Spleen (tissue), 7 donors: Measurements from ENCODE around the gene PARVG.

ENCODE experiments used
- CTCF ChIP-seq, 11 experiments: fragments of 200-600 bp in 7 of 11; fragments of 450-650 bp in 4 of 11; sonication (generic) in 4 of 11; IDR thresholded peaks in 8 of 11; conservative IDR thresholded peaks in 3 of 11; 1 replicate in 7 of 11; 2 replicates in 4 of 11; pipeline versions ENCODE4 v1.4.0 to v1.8.0; 2016 to 2021; ENCODE audit warnings: antibody characterized with exemption in 11 of 11, inconsistent platforms in 4 of 11, mild to moderate bottlenecking in 1 of 11
- POLR2A ChIP-seq, 3 donors: fragments of 450-650 bp; IDR thresholded peaks; one replicate each; pipeline ENCODE4 v1.5.1; 2017; ENCODE audit warnings: antibody characterized with exemption in 3 of 3, mild to moderate bottlenecking in 1 of 3
- POLR2AphosphoS5 ChIP-seq, 3 donors: sonication (generic); formaldehyde crosslinking; IDR thresholded peaks; one replicate each; pipeline ENCODE4 v1.5.1; 2017; ENCODE audit warnings: antibody characterized with exemption in 3 of 3
- donor health status: DM: no; HTN: no; CAD: no; lungs with moderate emphysema.
- donor health status: DM: no; HTN: no; CAD: no.
- donor health status: DM: no; HTN: no; CAD: no.

GRCh38 chr22:44131412-44131811 lies 49.3 kb upstream of the PARVG start:
- TF ChIP-seq CTCF (IDR thresholded peaks at IDR 0.05 in 8 of 11, conservative IDR thresholded peaks at IDR 0.05 in 3 of 11): no peak
- TF ChIP-seq POLR2A (IDR thresholded peaks at IDR 0.05): no peak
- no peak for TF ChIP-seq POLR2AphosphoS5 (IDR thresholded peaks at IDR 0.05)
